ENCODE results near the gene SUMO4. TPM values are rescaled to one million over a fixed set of nuclear protein-coding genes. Genes with fewer than 3 reads are reported as not detected.

SUMO4 gene
- polyA plus RNA-seq, 1 of the 3 experiments (the other 2 are of a cell fraction) = not detected

- DNase-seq = no peak
- peaks cover 0 to 2% of the 10 kb centered on the region in 2 experiments; a peak in 1 of 4 replicates for H3K4me1 ChIP-seq (ENCODE audit: control insufficient read depth in 1 of 2, insufficient read depth in 2 of 2, low read depth in 1 of 2, low read length in 1 of 2)
- CTCF ChIA-PET = interaction anchor here (1.1 to 7.0 kb wide), 7 partner anchors 13 to 407 kb away, joined by 3 to 158 read pairs (median 8); no protein-coding TSS in a partner anchor
- H3K4me3 ChIP-seq (ENCODE audit: low read depth in 2 of 2, low read length in 1 of 2) = no peak overlapping the region
- no peaks in the 10 kb centered on the region for H3K36me3 ChIP-seq (replicated peaks in 1 of 2; ENCODE audit: control insufficient read depth in 1 of 2, insufficient read depth in 2 of 2, low read length in 1 of 2)
- no peaks in the 10 kb centered on the region for H3K79me2 ChIP-seq (ENCODE audit: insufficient read depth)
- H2AFZ ChIP-seq (ENCODE audit: low read depth) = no peak overlapping the region
- WGBS (ENCODE audit: low lambda C conversion rate) = 83% methylated on average over 2 of the region's 2 CpGs
- no peaks in the 10 kb centered on the region for H3K9me3 ChIP-seq
- no peak overlapping the region for H3K27ac ChIP-seq (ENCODE audit: low read depth in 2 of 2, low read length in 1 of 2)
- no peaks in the 10 kb centered on the region for H3F3A ChIP-seq (replicated peaks; ENCODE audit: insufficient read depth)
- H3K9ac ChIP-seq = no peak overlapping the region
- H3K4me2 ChIP-seq = no peak overlapping the region
- no peaks in the 10 kb centered on the region for H3K27me3 ChIP-seq (ENCODE audit: insufficient read depth)
- TF ChIP-seq EZH2phosphoT487 (IDR thresholded peaks at IDR 0.05; ENCODE audit: borderline replicate concordance, low read depth) (no peak), ZBTB33 (IDR thresholded peaks at IDR 0.05; ENCODE audit: borderline replicate concordance, low read depth) (no peak), MEF2A (IDR thresholded peaks at IDR 0.05; ENCODE audit: borderline replicate concordance, low read depth) (no peak), GABPA (IDR thresholded peaks at IDR 0.05; ENCODE audit: low read depth) (no peak), NRF1 (IDR thresholded peaks at IDR 0.05; ENCODE audit: low read depth, low read length) (no peak), TCF12 (IDR thresholded peaks at IDR 0.05) (no peak), RFX5 (IDR thresholded peaks at IDR 0.05; ENCODE audit: low read length) (no peak), YY1 (IDR thresholded peaks at IDR 0.05; ENCODE audit: low read depth) (no peak), NFIC (IDR thresholded peaks at IDR 0.05; ENCODE audit: borderline replicate concordance) (no peak), RAD21 (IDR thresholded peaks at IDR 0.05; ENCODE audit: low read length) (no peak), EP300 (IDR thresholded peaks at IDR 0.05; ENCODE audit: borderline replicate concordance in 1 of 2, low read depth in 1 of 2, low read length in 1 of 2) (no peak), MXI1 (IDR thresholded peaks at IDR 0.05; ENCODE audit: low read depth, low read length) (no peak)
- TF ChIP-seq, protein P1, sequence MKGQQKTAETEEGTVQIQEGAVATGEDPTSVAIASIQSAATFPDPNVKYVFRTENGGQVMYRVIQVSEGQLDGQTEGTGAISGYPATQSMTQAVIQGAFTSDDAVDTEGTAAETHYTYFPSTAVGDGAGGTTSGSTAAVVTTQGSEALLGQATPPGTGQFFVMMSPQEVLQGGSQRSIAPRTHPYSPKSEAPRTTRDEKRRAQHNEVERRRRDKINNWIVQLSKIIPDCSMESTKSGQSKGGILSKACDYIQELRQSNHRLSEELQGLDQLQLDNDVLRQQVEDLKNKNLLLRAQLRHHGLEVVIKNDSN (IDR thresholded peaks at IDR 0.05; ENCODE audit: borderline replicate concordance, low read depth) = no peak
- TF ChIP-seq, protein P2, sequence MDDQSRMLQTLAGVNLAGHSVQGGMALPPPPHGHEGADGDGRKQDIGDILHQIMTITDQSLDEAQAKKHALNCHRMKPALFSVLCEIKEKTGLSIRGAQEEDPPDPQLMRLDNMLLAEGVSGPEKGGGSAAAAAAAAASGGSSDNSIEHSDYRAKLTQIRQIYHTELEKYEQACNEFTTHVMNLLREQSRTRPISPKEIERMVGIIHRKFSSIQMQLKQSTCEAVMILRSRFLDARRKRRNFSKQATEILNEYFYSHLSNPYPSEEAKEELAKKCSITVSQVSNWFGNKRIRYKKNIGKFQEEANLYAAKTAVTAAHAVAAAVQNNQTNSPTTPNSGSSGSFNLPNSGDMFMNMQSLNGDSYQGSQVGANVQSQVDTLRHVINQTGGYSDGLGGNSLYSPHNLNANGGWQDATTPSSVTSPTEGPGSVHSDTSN (IDR thresholded peaks at IDR 0.05) = no peak
- TF ChIP-seq, protein P3, sequence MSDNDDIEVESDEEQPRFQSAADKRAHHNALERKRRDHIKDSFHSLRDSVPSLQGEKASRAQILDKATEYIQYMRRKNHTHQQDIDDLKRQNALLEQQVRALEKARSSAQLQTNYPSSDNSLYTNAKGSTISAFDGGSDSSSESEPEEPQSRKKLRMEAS (IDR thresholded peaks at IDR 0.05; ENCODE audit: low read depth) = no peak
- TF ChIP-seq, protein P4, sequence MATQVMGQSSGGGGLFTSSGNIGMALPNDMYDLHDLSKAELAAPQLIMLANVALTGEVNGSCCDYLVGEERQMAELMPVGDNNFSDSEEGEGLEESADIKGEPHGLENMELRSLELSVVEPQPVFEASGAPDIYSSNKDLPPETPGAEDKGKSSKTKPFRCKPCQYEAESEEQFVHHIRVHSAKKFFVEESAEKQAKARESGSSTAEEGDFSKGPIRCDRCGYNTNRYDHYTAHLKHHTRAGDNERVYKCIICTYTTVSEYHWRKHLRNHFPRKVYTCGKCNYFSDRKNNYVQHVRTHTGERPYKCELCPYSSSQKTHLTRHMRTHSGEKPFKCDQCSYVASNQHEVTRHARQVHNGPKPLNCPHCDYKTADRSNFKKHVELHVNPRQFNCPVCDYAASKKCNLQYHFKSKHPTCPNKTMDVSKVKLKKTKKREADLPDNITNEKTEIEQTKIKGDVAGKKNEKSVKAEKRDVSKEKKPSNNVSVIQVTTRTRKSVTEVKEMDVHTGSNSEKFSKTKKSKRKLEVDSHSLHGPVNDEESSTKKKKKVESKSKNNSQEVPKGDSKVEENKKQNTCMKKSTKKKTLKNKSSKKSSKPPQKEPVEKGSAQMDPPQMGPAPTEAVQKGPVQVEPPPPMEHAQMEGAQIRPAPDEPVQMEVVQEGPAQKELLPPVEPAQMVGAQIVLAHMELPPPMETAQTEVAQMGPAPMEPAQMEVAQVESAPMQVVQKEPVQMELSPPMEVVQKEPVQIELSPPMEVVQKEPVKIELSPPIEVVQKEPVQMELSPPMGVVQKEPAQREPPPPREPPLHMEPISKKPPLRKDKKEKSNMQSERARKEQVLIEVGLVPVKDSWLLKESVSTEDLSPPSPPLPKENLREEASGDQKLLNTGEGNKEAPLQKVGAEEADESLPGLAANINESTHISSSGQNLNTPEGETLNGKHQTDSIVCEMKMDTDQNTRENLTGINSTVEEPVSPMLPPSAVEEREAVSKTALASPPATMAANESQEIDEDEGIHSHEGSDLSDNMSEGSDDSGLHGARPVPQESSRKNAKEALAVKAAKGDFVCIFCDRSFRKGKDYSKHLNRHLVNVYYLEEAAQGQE (IDR thresholded peaks at IDR 0.05; ENCODE audit: low read depth, low read length) = no peak
- H4K20me1 ChIP-seq (ENCODE audit: insufficient read depth) = no peaks in the 10 kb centered on the region
- POLR2A ChIA-PET = interaction anchor here (0.8 kb wide), 1 partner anchor 411 kb away, joined by 3 read pairs; no protein-coding TSS in a partner anchor
- H3K9me2 ChIP-seq = no peaks in the 10 kb centered on the region
Measured at GRCh38 chr6:149433405-149433804, 33.3 kb downstream of the SUMO4 start.
